Endothelial cell of umbilical vein (primary cell): ENCODE measurements around the gene GLDN. TPM values are rescaled to one million over a fixed set of nuclear protein-coding genes. Genes with fewer than 3 reads are reported as not detected.

Experiments used
- BruUV-seq: library from RNA; stranded (reverse); fragments of 400-500 nt; replicated peaks from 2 replicates; lab custom pipeline; 2021; lab: Mats Ljungman, UMichigan
- CTCF ChIA-PET: fragments of 300-600, 350-600 bp; sonication (Branson Sonifier 250); formaldehyde crosslinking; loops from one replicate; lab custom pipeline; 2021; ENCODE audit warnings: antibody characterized with exemption, inconsistent platforms; lab: Charles Lee
- POLR2A ChIA-PET: fragments of 300-600, 350-600 bp; sonication (Branson Sonifier 250); formaldehyde crosslinking; loops from one replicate; lab custom pipeline; 2021; ENCODE audit warnings: antibody characterized with exemption, inconsistent platforms; lab: Charles Lee
- DNase-seq: peaks from one replicate; pipeline ENCODE4 v3.0.0-alpha.2; 2011; ENCODE audit warnings: low read depth, low spot score
- FAIRE-seq: peaks from 2 replicates; lab custom pipeline; 2011; peaks lifted over from hg19 to GRCh38; lab: Jason Lieb, UNC
- H2AFZ ChIP-seq: 2 replicates; pipeline ENCODE4 v1.6.0; 2012; ENCODE audit warnings: low read depth, low read length, control low read depth, inconsistent platforms
- H3K27ac ChIP-seq: 2 replicates; pipeline ENCODE4 v1.5.1; 2011; ENCODE audit warnings: low read depth, mild to moderate bottlenecking, control low read depth, low read length, moderate library complexity; ENCODE audit not compliant: insufficient read depth
- H3K27me3 ChIP-seq, 2 experiments: 2 replicates each; pipeline versions ENCODE4 v1.6.0 to v1.6.1; 2011; ENCODE audit warnings: low read length in 2 of 2, mixed read lengths in 1 of 2; ENCODE audit not compliant: control insufficient read depth in 2 of 2, insufficient read depth in 2 of 2
- H3K36me3 ChIP-seq, 2 experiments: 2 replicates in 1 of 2; 3 replicates in 1 of 2; pipeline ENCODE4 v1.5.1; 2011; ENCODE audit warnings: low read length in 2 of 2, mild to moderate bottlenecking in 1 of 2, moderate library complexity in 1 of 2; ENCODE audit not compliant: control insufficient read depth in 2 of 2, insufficient read depth in 2 of 2; ENCODE audit errors: extremely low read depth in 1 of 2
- H3K4me1 ChIP-seq: 3 replicates; pipeline ENCODE4 v1.5.1; 2011; ENCODE audit warnings: mild to moderate bottlenecking, low read length; ENCODE audit not compliant: control insufficient read depth, insufficient read depth; ENCODE audit errors: extremely low read depth
- H3K4me2 ChIP-seq: 2 replicates; pipeline ENCODE4 v1.6.1; 2011; ENCODE audit warnings: low read length, control low read depth, mixed read lengths; ENCODE audit not compliant: insufficient read depth
- H3K4me3 ChIP-seq, 3 experiments: fragments of 200-600 bp in 1 of 3; sonication (generic), shearing (Covaris generic) in 1 of 3; replicated peaks in 1 of 3; 2 replicates each; pipeline ENCODE4 v1.5.1; 2011 to 2016; ENCODE audit warnings: control low read depth in 3 of 3, low read length in 3 of 3, mild to moderate bottlenecking in 2 of 3, inconsistent platforms in 1 of 3, low read depth in 1 of 3, moderate library complexity in 1 of 3; ENCODE audit not compliant: insufficient read depth in 1 of 3
- H3K79me2 ChIP-seq: 2 replicates; pipeline ENCODE4 v1.6.0; 2012; ENCODE audit warnings: low read length, inconsistent platforms; ENCODE audit not compliant: control insufficient read depth, insufficient read depth
- H3K9ac ChIP-seq: replicated peaks from 2 replicates; pipeline ENCODE3; 2011; ENCODE audit warnings: low read length, control low read depth; ENCODE audit not compliant: insufficient read depth; ENCODE audit errors: extremely low read depth
- H3K9me1 ChIP-seq: replicated peaks from 3 replicates; pipeline ENCODE4 v1.6.0; 2011; ENCODE audit warnings: mild to moderate bottlenecking, low read length; ENCODE audit not compliant: control insufficient read depth, insufficient read depth; ENCODE audit errors: extremely low read depth
- H3K9me3 ChIP-seq: replicated peaks from 2 replicates; pipeline ENCODE4 v1.5.1; 2012; ENCODE audit warnings: low read length, inconsistent platforms; ENCODE audit not compliant: control insufficient read depth, insufficient read depth
- H4K20me1 ChIP-seq: replicated peaks from 2 replicates; pipeline ENCODE3; 2011; ENCODE audit warnings: mild to moderate bottlenecking, low read length; ENCODE audit not compliant: control insufficient read depth, insufficient read depth; ENCODE audit errors: extremely low read depth
- CTCF ChIP-seq, 2 donors: IDR thresholded peaks; 1 replicate in 1 of 2; 2 replicates in 1 of 2; pipeline ENCODE4 v1.5.1; 2011; ENCODE audit warnings: low read length in 2 of 2, mild to moderate bottlenecking in 2 of 2, moderate library complexity in 2 of 2, control low read depth in 1 of 2, inconsistent platforms in 1 of 2, low read depth in 1 of 2; ENCODE audit not compliant: insufficient read depth in 1 of 2; ENCODE audit errors: extremely low read depth in 1 of 2
- EZH2 ChIP-seq: IDR thresholded peaks from 2 replicates; pipeline ENCODE4 v1.6.1; 2012; ENCODE audit warnings: borderline replicate concordance, low read depth, mild to moderate bottlenecking, moderate library complexity, low read length, inconsistent platforms; ENCODE audit not compliant: severe bottlenecking
- FOS ChIP-seq: IDR thresholded peaks from 2 replicates; pipeline ENCODE4 v1.6.1; 2011; ENCODE audit warnings: mild to moderate bottlenecking, low read length, moderate library complexity, borderline replicate concordance; ENCODE audit not compliant: insufficient read depth
- GATA2 ChIP-seq: IDR thresholded peaks from 2 replicates; pipeline ENCODE4 v1.7.0; 2011; ENCODE audit warnings: low read depth, mild to moderate bottlenecking, moderate library complexity, mixed read lengths, low read length; ENCODE audit not compliant: insufficient read length, insufficient read depth
- JUN ChIP-seq: IDR thresholded peaks from 2 replicates; pipeline ENCODE4 v1.6.1; 2011; ENCODE audit warnings: borderline replicate concordance, low read depth; ENCODE audit not compliant: insufficient read length, insufficient read depth
- MAX ChIP-seq: IDR thresholded peaks from 2 replicates; pipeline ENCODE4 v1.6.1; 2011; ENCODE audit not compliant: insufficient read depth, insufficient read length
- MYC ChIP-seq: IDR thresholded peaks from one replicate; pipeline ENCODE4 v1.6.1; 2011; ENCODE audit warnings: mild to moderate bottlenecking, low read depth, low read length
- POLR2A ChIP-seq: IDR thresholded peaks from 2 replicates; pipeline ENCODE4 v1.6.1; 2012; ENCODE audit warnings: low read depth, mild to moderate bottlenecking, control low read depth, low read length
- POLR2AphosphoS5 ChIP-seq: IDR thresholded peaks from 2 replicates; pipeline ENCODE4 v1.6.1; 2012; ENCODE audit warnings: low read depth, mild to moderate bottlenecking, control low read depth, low read length, moderate library complexity; ENCODE audit not compliant: insufficient read depth
- dilution Hi-C: fragments of 300-500 bp; cut with MboI; formaldehyde crosslinking; loops from one replicate; pipeline ENCODE4 v1.15.0; 2019; ENCODE audit warnings: low sequenced_read_pairs; ENCODE audit not compliant: extremely low pct_ligation_motif_present
- intact Hi-C: fragments of 100-400 bp; cut with micrococcal nuclease; formaldehyde crosslinking; loops from one replicate; pipeline ENCODE4 v1.10.0; 2022
- polyA plus RNA-seq, 4 experiments: library from polyadenylated mRNA; depleted of rRNA in 3 of 4; stranded (reverse) in 3 of 4; unstranded in 1 of 4; fragments of >200 nt; gene quantifications; 2 replicates each; pipeline versions ENCODE4 v1.2.1 to v1.2.3, GENCODE V29; 2011 to 2012; ENCODE audit warnings: missing spikeins in 1 of 4
- total RNA-seq: library from RNA; stranded (reverse); gene quantifications from 2 replicates; pipeline ENCODE4 v1.2.3, GENCODE V29; 2021

The GLDN gene
- total and polyA plus RNA-seq, 2 donors (not counting 3 experiments of a cell fraction or from before 2014, with no cell fraction given): not detected

GRCh38 chr15:51350723-51351122, 9.3 kb downstream of the GLDN start:
- Histone ChIP-seq H3K9ac (no peak overlapping the region), H2AFZ (no peak overlapping the region), H3K4me2 (no peak overlapping the region), H3K9me1 (no peaks in the 10 kb centered on the region), H3K27me3 (peaks cover 64 to 90% of the 10 kb centered on the region in 2 experiments), H3K27ac (no peak overlapping the region), H3K4me3 (no peak overlapping the region), H4K20me1 (no peaks in the 10 kb centered on the region), H3K79me2 (no peaks in the 10 kb centered on the region), H3K36me3 (no peaks in the 10 kb centered on the region), H3K9me3 (no peaks in the 10 kb centered on the region), H3K4me1 (no peaks in the 10 kb centered on the region)
- FAIRE-seq: no peak
- dilution Hi-C loops: no loop called here
- DNase-seq: no peak
- CTCF ChIA-PET: interaction anchor here (1.5 kb wide), 1 partner anchor 17 kb away, joined by 4 read pairs; no protein-coding TSS in a partner anchor
- BruUV-seq: no TSS peak
- POLR2A ChIA-PET: no interaction called here
- intact Hi-C loops: no loop called here
- TF ChIP-seq JUN (no peak), FOS (no peak), CTCF (IDR thresholded peaks at IDR 0.05; ENCODE audit: extremely low read depth in 1 of 2, insufficient read depth in 1 of 2, low read depth in 1 of 2, low read length in 2 of 2) (no peak), POLR2A (no peak), GATA2 (no peak), MAX (no peak), EZH2 (no peak), MYC (no peak), POLR2AphosphoS5 (no peak)
